ENCODE data around the gene FES. TPM values are rescaled to one million over a fixed set of nuclear protein-coding genes. Genes with fewer than 3 reads are reported as not detected.

Gene FES
- total and polyA plus RNA-seq, 2 of the 13 experiments (the other 11 are each of a cell fraction or from before 2014, with no cell fraction given) = 4.0 to 9.5 TPM

DNA sequence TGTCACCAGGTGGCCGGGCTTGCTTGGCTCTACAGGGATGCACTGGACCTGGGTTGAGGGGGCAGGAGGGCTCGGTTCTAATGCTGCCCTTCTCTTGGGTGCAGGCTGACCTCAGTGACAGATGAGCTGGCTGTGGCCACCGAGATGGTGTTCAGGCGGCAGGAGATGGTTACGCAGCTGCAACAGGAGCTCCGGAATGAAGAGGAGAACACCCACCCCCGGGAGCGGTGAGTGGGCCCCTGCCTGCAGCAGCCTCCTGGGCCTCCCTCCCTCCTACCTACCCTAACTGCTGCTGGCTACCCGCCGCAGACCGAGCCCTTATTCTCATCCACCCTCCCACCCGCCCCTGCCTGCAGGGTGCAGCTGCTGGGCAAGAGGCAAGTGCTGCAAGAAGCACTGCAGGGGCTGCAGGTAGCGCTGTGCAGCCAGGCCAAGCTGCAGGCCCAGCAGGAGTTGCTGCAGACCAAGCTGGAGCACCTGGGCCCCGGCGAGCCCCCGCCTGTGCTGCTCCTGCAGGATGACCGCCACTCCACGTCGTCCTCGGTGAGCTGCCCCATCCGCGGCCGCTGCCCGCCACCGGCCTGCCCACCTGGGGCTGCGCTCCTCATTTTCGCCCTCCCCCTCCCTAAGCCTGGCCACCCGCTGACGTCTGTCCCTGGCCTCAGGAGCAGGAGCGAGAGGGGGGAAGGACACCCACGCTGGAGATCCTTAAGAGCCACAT is 5.6 kb downstream of the FES start:
- no peak for FAIRE-seq

DNA sequence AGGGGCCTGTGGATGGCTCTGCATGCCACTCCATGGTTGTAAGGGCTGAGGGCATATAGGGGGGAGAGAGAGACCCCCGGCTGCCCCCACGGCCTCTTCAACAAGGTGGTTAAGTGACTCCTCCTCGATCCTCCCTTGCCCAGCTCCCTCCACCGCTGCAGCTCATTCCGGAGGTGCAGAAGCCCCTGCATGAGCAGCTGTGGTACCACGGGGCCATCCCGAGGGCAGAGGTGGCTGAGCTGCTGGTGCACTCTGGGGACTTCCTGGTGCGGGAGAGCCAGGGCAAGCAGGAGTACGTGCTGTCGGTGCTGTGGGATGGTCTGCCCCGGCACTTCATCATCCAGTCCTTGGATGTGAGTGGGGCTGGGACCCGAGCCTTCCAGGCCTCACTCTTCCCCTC is 6.5 kb downstream of the FES start:
- 63% methylated on average over 4 of the region's 12 CpGs for WGBS (ENCODE audit: low lambda C conversion rate)
- FAIRE-seq (no peak), DNase-seq (ENCODE audit: low spot score) (no peak), ATAC-seq (no peak)
- intact Hi-C loops (cut with micrococcal nuclease; ENCODE audit: unreplicated experiment) (no loop called here), in situ Hi-C loops (cut with HindIII; ENCODE audit: extremely low pct_ligation_motif_present, low pct_unique_long_range_greater_than_20kb) (no loop called here)
- no TSS peak for BruUV-seq (replicated peaks)
- Histone ChIP-seq H3K79me2 (ENCODE audit: insufficient read depth, low read length) (no peaks in the 10 kb centered on the region), H3K27ac (ENCODE audit: extremely low read length, insufficient read depth, low read length) (no peak overlapping the region), H3K27me3 (ENCODE audit: control insufficient read depth in 1 of 2, insufficient read depth in 2 of 2, low read length in 2 of 2) (peaks cover 0 to 7% of the 10 kb centered on the region in 2 experiments; a peak in 2 of 5 replicates), H3K4me2 (ENCODE audit: low read depth, low read length) (no peak overlapping the region), H2AFZ (ENCODE audit: low read length) (no peak overlapping the region), H4K20me1 (ENCODE audit: insufficient read depth, low read length) (no peaks in the 10 kb centered on the region), H3K36me3 (replicated peaks in 1 of 2; ENCODE audit: control insufficient read depth in 1 of 2, insufficient read depth in 2 of 2, low read length in 2 of 2) (no peaks in the 10 kb centered on the region), H3K9ac (ENCODE audit: insufficient read depth, low read depth, low read length) (no peak overlapping the region), H3K4me1 (ENCODE audit: insufficient read depth, low read length) (peaks cover 9% of the 10 kb centered on the region), H3K9me3 (ENCODE audit: low read length) (no peaks in the 10 kb centered on the region), H3K4me3 (replicated peaks in 1 of 3; ENCODE audit: insufficient read depth in 1 of 3, low read depth in 2 of 3, low read length in 3 of 3) (no peak overlapping the region)
- POLR2A ChIA-PET = interaction anchor here (1.6 kb wide), 1 partner anchor 41 kb away, joined by 6 read pairs; no protein-coding TSS in a partner anchor
- CTCF ChIA-PET (ENCODE audit: low intra/inter-chr PET ratio, low total read pairs) = no interaction called here
- no peak for TF ChIP-seq ZNF644 (CRISPR knock-in tag; IDR thresholded peaks at IDR 0.05; ENCODE audit: low read depth)
- TF ChIP-seq, protein P1, sequence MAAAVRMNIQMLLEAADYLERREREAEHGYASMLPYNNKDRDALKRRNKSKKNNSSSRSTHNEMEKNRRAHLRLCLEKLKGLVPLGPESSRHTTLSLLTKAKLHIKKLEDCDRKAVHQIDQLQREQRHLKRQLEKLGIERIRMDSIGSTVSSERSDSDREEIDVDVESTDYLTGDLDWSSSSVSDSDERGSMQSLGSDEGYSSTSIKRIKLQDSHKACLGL (CRISPR knock-in tag; IDR thresholded peaks at IDR 0.05) = no peak
- no peak for TF ChIP-seq TBX3 (IDR thresholded peaks at IDR 0.05; ENCODE audit: borderline replicate concordance)
- TF ChIP-seq SMARCE1 (IDR thresholded peaks at IDR 0.05; ENCODE audit: borderline replicate concordance) = no peak
- no peak for TF ChIP-seq WIZ (CRISPR knock-in tag; IDR thresholded peaks at IDR 0.05)
- TF ChIP-seq, protein P2, sequence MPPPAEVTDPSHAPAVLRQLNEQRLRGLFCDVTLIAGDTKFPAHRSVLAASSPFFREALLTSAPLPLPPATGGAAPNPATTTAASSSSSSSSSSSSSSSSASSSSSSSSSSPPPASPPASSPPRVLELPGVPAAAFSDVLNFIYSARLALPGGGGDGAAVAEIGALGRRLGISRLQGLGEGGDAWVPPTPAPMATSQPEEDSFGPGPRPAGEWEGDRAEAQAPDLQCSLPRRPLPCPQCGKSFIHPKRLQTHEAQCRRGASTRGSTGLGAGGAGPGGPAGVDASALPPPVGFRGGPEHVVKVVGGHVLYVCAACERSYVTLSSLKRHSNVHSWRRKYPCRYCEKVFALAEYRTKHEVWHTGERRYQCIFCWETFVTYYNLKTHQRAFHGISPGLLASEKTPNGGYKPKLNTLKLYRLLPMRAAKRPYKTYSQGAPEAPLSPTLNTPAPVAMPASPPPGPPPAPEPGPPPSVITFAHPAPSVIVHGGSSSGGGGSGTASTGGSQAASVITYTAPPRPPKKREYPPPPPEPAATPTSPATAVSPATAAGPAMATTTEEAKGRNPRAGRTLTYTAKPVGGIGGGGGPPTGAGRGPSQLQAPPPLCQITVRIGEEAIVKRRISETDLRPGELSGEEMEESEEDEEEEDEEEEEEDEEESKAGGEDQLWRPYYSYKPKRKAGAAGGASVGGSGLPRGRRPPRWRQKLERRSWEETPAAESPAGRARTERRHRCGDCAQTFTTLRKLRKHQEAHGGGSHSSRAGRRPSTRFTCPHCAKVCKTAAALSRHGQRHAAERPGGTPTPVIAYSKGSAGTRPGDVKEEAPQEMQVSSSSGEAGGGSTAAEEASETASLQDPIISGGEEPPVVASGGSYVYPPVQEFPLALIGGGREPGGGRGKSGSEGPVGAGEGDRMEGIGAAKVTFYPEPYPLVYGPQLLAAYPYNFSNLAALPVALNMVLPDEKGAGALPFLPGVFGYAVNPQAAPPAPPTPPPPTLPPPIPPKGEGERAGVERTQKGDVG (CRISPR knock-in tag; IDR thresholded peaks at IDR 0.05; ENCODE audit: borderline replicate concordance) = no peak
- no peak for TF ChIP-seq PITX1 (CRISPR knock-in tag; IDR thresholded peaks at IDR 0.05)
- TF ChIP-seq PLRG1 (conservative IDR thresholded peaks at IDR 0.05) = no peak
- TF ChIP-seq ATF7-NPFF (CRISPR knock-in tag; IDR thresholded peaks at IDR 0.05; ENCODE audit: low read depth) = no peak
- no peak for TF ChIP-seq ZNF230 (CRISPR knock-in tag; IDR thresholded peaks at IDR 0.05)
- no peak for TF ChIP-seq ZNF292 (CRISPR knock-in tag; IDR thresholded peaks at IDR 0.05; ENCODE audit: borderline replicate concordance, low read depth)
- no peak for TF ChIP-seq ZBTB21 (CRISPR knock-in tag; IDR thresholded peaks at IDR 0.05)

More for the DNA sequence above, 5.6 kb downstream of the FES start:
- Histone ChIP-seq H3K27ac (ENCODE audit: extremely low read length, insufficient read depth, low read length) (no peak overlapping the region), H4K20me1 (ENCODE audit: insufficient read depth, low read length) (no peaks in the 10 kb centered on the region), H3K27me3 (ENCODE audit: control insufficient read depth in 1 of 2, insufficient read depth in 2 of 2, low read length in 2 of 2) (peaks cover 0 to 7% of the 10 kb centered on the region in 2 experiments; a peak in 2 of 5 replicates), H3K9ac (ENCODE audit: insufficient read depth, low read depth, low read length) (no peak overlapping the region), H3K36me3 (replicated peaks in 1 of 2; ENCODE audit: control insufficient read depth in 1 of 2, insufficient read depth in 2 of 2, low read length in 2 of 2) (no peaks in the 10 kb centered on the region), H3K4me2 (ENCODE audit: low read depth, low read length) (no peak overlapping the region), H3K9me3 (ENCODE audit: low read length) (no peaks in the 10 kb centered on the region), H2AFZ (ENCODE audit: low read length) (no peak overlapping the region), H3K79me2 (ENCODE audit: insufficient read depth, low read length) (no peaks in the 10 kb centered on the region), H3K4me3 (replicated peaks in 1 of 3; ENCODE audit: insufficient read depth in 1 of 3, low read depth in 2 of 3, low read length in 3 of 3) (no peak overlapping the region), H3K4me1 (ENCODE audit: insufficient read depth, low read length) (peaks cover 19% of the 10 kb centered on the region)
- no peak for DNase-seq (ENCODE audit: low spot score)
- WGBS (ENCODE audit: low lambda C conversion rate) = 79% methylated on average over 16 of the region's 31 CpGs
- ChIA-PET POLR2A (interaction anchor here (1.6 kb wide), 1 partner anchor 42 kb away, joined by 6 read pairs; no protein-coding TSS in a partner anchor), CTCF (ENCODE audit: low intra/inter-chr PET ratio, low total read pairs) (no interaction called here)
- BruUV-seq (replicated peaks) = no TSS peak
- ATAC-seq = no peak
- intact Hi-C loops (cut with micrococcal nuclease; ENCODE audit: unreplicated experiment) (loop anchor here (5.0 kb wide), 1 partner anchor 42 kb away; the partner anchor contains the start of gene HDDC3), in situ Hi-C loops (cut with HindIII; ENCODE audit: extremely low pct_ligation_motif_present, low pct_unique_long_range_greater_than_20kb) (loop anchor here (5.0 kb wide), 2 partner anchors 73 to 243 kb away; no protein-coding TSS in a partner anchor)
- TF ChIP-seq AGO1 (IDR thresholded peaks at IDR 0.05; ENCODE audit: low read depth, low read length, poor library complexity, severe bottlenecking) (peak; percentile 29), RFXANK (CRISPR knock-in tag; IDR thresholded peaks at IDR 0.05) (no peak)

All from HepG2 (cell line).